A673 (cell line): ENCODE data around the gene MRPL43. TPM values are rescaled to one million over a fixed set of nuclear protein-coding genes. Genes with fewer than 3 reads are reported as not detected.

Experiments
- BruUV-seq: library from RNA; stranded (reverse); fragments of 400-500 nt; replicated peaks from 2 replicates; lab custom pipeline; 2021; lab: Mats Ljungman, UMichigan
- CTCF ChIA-PET: fragments of 300-600 bp; sonication (Branson Sonifier 250); formaldehyde crosslinking; loops from one replicate; lab custom pipeline; 2022; ENCODE audit warnings: antibody characterized with exemption; lab: Charles Lee
- POLR2A ChIA-PET: fragments of 300-600 bp; sonication (Branson Sonifier 250); formaldehyde crosslinking; loops from one replicate; lab custom pipeline; 2022; ENCODE audit warnings: antibody characterized with exemption; ENCODE audit not compliant: low non-redundant PET; lab: Charles Lee
- DNase-seq: peaks from one replicate; pipeline ENCODE4 v3.0.0-alpha.2; 2015; ENCODE audit warnings: low spot score
- H3K27ac ChIP-seq: fragments of 200-600 bp; sonication (generic); 2 replicates; pipeline ENCODE4 v1.5.1; 2016; ENCODE audit warnings: mixed run types, low read depth, mild to moderate bottlenecking, mixed read lengths, antibody characterized with exemption, low read length; ENCODE audit not compliant: poor library complexity, severe bottlenecking
- H3K27me3 ChIP-seq: fragments of 200-600 bp; sonication (generic); replicated peaks from 2 replicates; pipeline ENCODE4 v1.6.1; 2017; ENCODE audit warnings: mixed run types, low read depth, mild to moderate bottlenecking, mixed read lengths, antibody characterized with exemption, low read length; ENCODE audit not compliant: insufficient read depth, poor library complexity
- H3K36me3 ChIP-seq: fragments of 200-600 bp; sonication (generic); 2 replicates; pipeline ENCODE4 v1.6.1; 2016; ENCODE audit warnings: mixed run types, mild to moderate bottlenecking, mixed read lengths, antibody characterized with exemption, low read length; ENCODE audit not compliant: insufficient read depth, poor library complexity, severe bottlenecking
- H3K4me1 ChIP-seq: fragments of 200-600 bp; sonication (generic); 2 replicates; pipeline ENCODE4 v1.6.1; 2017; ENCODE audit warnings: mixed run types, mild to moderate bottlenecking, mixed read lengths, antibody characterized with exemption, low read length; ENCODE audit not compliant: insufficient read depth, poor library complexity, severe bottlenecking
- H3K4me3 ChIP-seq: fragments of 200-600 bp; sonication (generic); 2 replicates; pipeline ENCODE4 v1.5.1; 2016; ENCODE audit warnings: low read depth, mixed run types, mild to moderate bottlenecking, mixed read lengths, low read length; ENCODE audit not compliant: poor library complexity, severe bottlenecking
- H3K9me3 ChIP-seq: fragments of 200-600 bp; sonication (generic); 2 replicates; pipeline ENCODE4 v1.6.1; 2016; ENCODE audit warnings: mixed run types, low read depth, mild to moderate bottlenecking, mixed read lengths, antibody characterized with exemption, low read length; ENCODE audit not compliant: poor library complexity, severe bottlenecking
- EZH2 ChIP-seq: fragments of 200-600 bp; sonication (generic); IDR thresholded peaks from 2 replicates; pipeline ENCODE4 v1.6.1; 2017; ENCODE audit warnings: borderline replicate concordance, low read depth, mild to moderate bottlenecking, mixed read lengths, antibody characterized with exemption, low read length; ENCODE audit not compliant: poor library complexity, severe bottlenecking
- intact Hi-C: fragments of 100-400 bp; cut with micrococcal nuclease; formaldehyde crosslinking; loops from one replicate; pipeline ENCODE4 v1.10.0; 2022; ENCODE audit not compliant: unreplicated experiment
- total RNA-seq: library from RNA; stranded (reverse); gene quantifications from 2 replicates; pipeline ENCODE4 v1.2.3, GENCODE V29; 2021
- TF ChIP-seq, protein P1 (sequence below): fragments of 300-800, 200-600 bp; sonication (generic); conservative IDR thresholded peaks from 2 replicates; pipeline ENCODE4 v1.5.1; 2017; ENCODE audit warnings: low read depth, mild to moderate bottlenecking, antibody characterized with exemption, low read length, moderate library complexity, mixed read lengths

Gene MRPL43
- total RNA-seq, 1 experiment from 2014 or later, result 80.4 TPM

DNA sequence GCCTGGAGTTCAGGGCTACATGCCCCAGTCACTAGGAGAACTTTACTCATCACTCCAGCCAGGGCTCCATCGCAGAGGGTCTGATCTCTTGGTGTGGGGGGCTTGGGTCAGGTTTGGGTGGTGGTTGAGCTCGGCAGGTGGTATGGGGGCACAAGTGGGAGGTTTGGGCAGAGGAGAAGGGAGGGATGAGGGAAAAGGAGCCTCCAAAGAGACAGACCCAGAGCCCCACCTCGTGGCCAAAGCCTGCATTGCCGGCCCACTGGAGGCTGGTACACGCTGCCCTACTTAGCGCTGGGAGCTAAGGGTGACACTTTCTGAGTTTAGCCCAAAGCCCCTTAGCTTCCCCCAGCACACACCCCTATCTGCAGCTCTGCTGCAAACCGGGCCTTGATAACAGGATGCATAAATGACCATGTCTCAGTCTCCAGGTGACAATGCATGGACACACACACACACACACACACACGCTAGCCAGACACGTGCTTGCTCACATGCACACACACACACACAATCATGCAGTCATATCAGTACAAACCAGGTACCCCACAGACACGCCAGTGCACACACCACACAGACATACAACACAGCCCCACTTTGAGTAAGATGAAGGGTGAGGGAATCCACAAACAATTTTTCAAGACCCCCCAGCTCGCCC, 27.1 kb upstream of the MRPL43 start:
- ChIA-PET POLR2A (interaction anchor here (0.6 kb wide), 1 partner anchor 188 kb away, joined by 3 read pairs; no protein-coding TSS in a partner anchor), CTCF (interaction anchor here (0.5 to 2.2 kb wide), 20 partner anchors 10 to 1182 kb away, joined by 3 to 23 read pairs (median 4); partner anchors contain the start of genes LZTS2, PDZD7, SEMA4G and SFXN3)
- intact Hi-C loops, result loop anchor here (1.0 kb wide), 1 partner anchor 45 kb away; the partner anchor contains the start of gene SEMA4G
- no peak overlapping the region for H3K4me3 ChIP-seq
- H3K27ac ChIP-seq, result no peak overlapping the region
- no peaks in the 10 kb centered on the region for H3K27me3 ChIP-seq
- TF ChIP-seq, protein P1, sequence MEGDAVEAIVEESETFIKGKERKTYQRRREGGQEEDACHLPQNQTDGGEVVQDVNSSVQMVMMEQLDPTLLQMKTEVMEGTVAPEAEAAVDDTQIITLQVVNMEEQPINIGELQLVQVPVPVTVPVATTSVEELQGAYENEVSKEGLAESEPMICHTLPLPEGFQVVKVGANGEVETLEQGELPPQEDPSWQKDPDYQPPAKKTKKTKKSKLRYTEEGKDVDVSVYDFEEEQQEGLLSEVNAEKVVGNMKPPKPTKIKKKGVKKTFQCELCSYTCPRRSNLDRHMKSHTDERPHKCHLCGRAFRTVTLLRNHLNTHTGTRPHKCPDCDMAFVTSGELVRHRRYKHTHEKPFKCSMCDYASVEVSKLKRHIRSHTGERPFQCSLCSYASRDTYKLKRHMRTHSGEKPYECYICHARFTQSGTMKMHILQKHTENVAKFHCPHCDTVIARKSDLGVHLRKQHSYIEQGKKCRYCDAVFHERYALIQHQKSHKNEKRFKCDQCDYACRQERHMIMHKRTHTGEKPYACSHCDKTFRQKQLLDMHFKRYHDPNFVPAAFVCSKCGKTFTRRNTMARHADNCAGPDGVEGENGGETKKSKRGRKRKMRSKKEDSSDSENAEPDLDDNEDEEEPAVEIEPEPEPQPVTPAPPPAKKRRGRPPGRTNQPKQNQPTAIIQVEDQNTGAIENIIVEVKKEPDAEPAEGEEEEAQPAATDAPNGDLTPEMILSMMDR, result peak; percentile 92
- no peak for TF ChIP-seq EZH2
- no peaks in the 10 kb centered on the region for H3K36me3 ChIP-seq
- BruUV-seq, result no TSS peak
- H3K4me1 ChIP-seq, result peaks cover 7% of the 10 kb centered on the region
- DNase-seq, result peak; percentile 83
- H3K9me3 ChIP-seq, result no peaks in the 10 kb centered on the region

GRCh38 chr10:101013365-101013825, 26.1 kb upstream of the MRPL43 start:
- H3K9me3 ChIP-seq, result no peaks in the 10 kb centered on the region
- TF ChIP-seq EZH2, result no peak
- TF ChIP-seq, protein P1, result no peak
- no peak overlapping the region for H3K27ac ChIP-seq
- H3K4me1 ChIP-seq, result peaks cover 7% of the 10 kb centered on the region
- POLR2A ChIA-PET, result no interaction called here
- H3K27me3 ChIP-seq, result no peaks in the 10 kb centered on the region
- H3K4me3 ChIP-seq, result no peak overlapping the region
- CTCF ChIA-PET, result interaction anchor here (0.6 to 2.2 kb wide), 6 partner anchors 17 to 149 kb away, joined by 4 to 13 read pairs (median 4); partner anchors contain the start of genes PDZD7, SEMA4G and SFXN3
- DNase-seq, result no peak
- no peaks in the 10 kb centered on the region for H3K36me3 ChIP-seq
- BruUV-seq, result no TSS peak
- intact Hi-C loops, result loop anchor here (1.0 to 2.0 kb wide), 2 partner anchors 15 to 451 kb away; no protein-coding TSS in a partner anchor

- Histone ChIP-seq H3K36me3 (no peaks in the 10 kb centered on the region), H3K9me3 (no peaks in the 10 kb centered on the region), H3K4me3 (no peak overlapping the region), H3K4me1 (peaks cover 9% of the 10 kb centered on the region), H3K27me3 (no peaks in the 10 kb centered on the region), H3K27ac (no peak overlapping the region)
- ChIA-PET POLR2A (no interaction called here), CTCF (interaction anchor here (0.5 kb wide), 1 partner anchor 666 kb away, joined by 7 read pairs; the partner anchor contains the start of gene SCD)
- TF ChIP-seq, protein P1, result peak; percentile 99
- no peak for TF ChIP-seq EZH2
- peak; percentile 95 for DNase-seq
- intact Hi-C loops, result loop anchor here (1.0 to 2.0 kb wide), 2 partner anchors 14 to 450 kb away; no protein-coding TSS in a partner anchor
- BruUV-seq, result no TSS peak
Measured at GRCh38 chr10:101012525-101013364, 25.4 kb upstream of the MRPL43 start.
